Subcutaneous abdominal adipose tissue (tissue), 5 donors: ENCODE measurements around the gene TNFSF12.

ENCODE experiments used
- H3K27ac ChIP-seq: one replicate; pipeline ENCODE4 v1.7.0; 2013; ENCODE audit warnings: low read depth, mild to moderate bottlenecking, inconsistent platforms, low read length, moderate library complexity
- H3K27me3 ChIP-seq, 5 donors: one replicate each; pipeline ENCODE4 v1.7.0; 2013; ENCODE audit warnings: low read length in 5 of 5, inconsistent platforms in 1 of 5; ENCODE audit not compliant: control insufficient read depth in 5 of 5, insufficient read depth in 4 of 5
- H3K36me3 ChIP-seq, 5 donors: one replicate each; pipeline ENCODE4 v1.7.0; 2013; ENCODE audit warnings: low read length in 5 of 5; ENCODE audit not compliant: control insufficient read depth in 5 of 5, insufficient read depth in 5 of 5
- H3K4me1 ChIP-seq, 5 donors: one replicate each; pipeline ENCODE4 v1.7.0; 2013; ENCODE audit warnings: low read length in 5 of 5, mild to moderate bottlenecking in 3 of 5, moderate library complexity in 1 of 5; ENCODE audit not compliant: control insufficient read depth in 5 of 5, insufficient read depth in 5 of 5
- H3K4me3 ChIP-seq, 5 donors: one replicate each; pipeline ENCODE4 v1.7.0; 2013; ENCODE audit warnings: low read length in 5 of 5, low read depth in 1 of 5
- H3K9ac ChIP-seq, 5 donors: one replicate each; pipeline ENCODE4 v1.7.0; 2013; ENCODE audit warnings: low read length in 5 of 5, mild to moderate bottlenecking in 4 of 5, moderate library complexity in 3 of 5
- H3K9me3 ChIP-seq, 5 donors: one replicate each; pipeline ENCODE4 v1.7.0; 2013; ENCODE audit warnings: low read length in 5 of 5; ENCODE audit not compliant: control insufficient read depth in 5 of 5
- donor health status: healthy.
- donor health status: healthy.
- donor health status: healthy.
- donor health status: healthy.
- donor health status: healthy.

TNFSF12 gene

GRCh38 chr17:7583253-7584109, 34.6 kb downstream of the TNFSF12 start, which contains the start of gene MPDU1:
Gene MPDU1 (plus strand): TSS chr17:7583852. CDS start chr17:7583863, 11 bp downstream.
- Histone ChIP-seq H3K4me3 (peak within 1 kb of the TSS; percentile 80 to 97 (median 90)), H3K27me3 (no peaks in the 10 kb centered on the region), H3K36me3 (peaks cover 0 to 31% (median 29%) of the 10 kb centered on the region in 5 donors), H3K9ac (peak within 1 kb of the TSS; percentile 79 to 97 (median 87)), H3K9me3 (no peaks in the 10 kb centered on the region), H3K4me1 (peaks cover 20 to 61% (median 53%) of the 10 kb centered on the region in 5 donors), H3K27ac (peak within 1 kb of the TSS; percentile 98)

GRCh38 chr17:7586673-7587419, 38.0 kb downstream of the TNFSF12 start:
- Histone ChIP-seq H3K27ac (no peak overlapping the region), H3K9ac (no peak overlapping the region), H3K4me1 (peaks cover 4 to 46% (median 37%) of the 10 kb centered on the region in 5 donors), H3K4me3 (no peak overlapping the region), H3K27me3 (no peaks in the 10 kb centered on the region), H3K36me3 (peaks cover 2 to 39% (median 27%) of the 10 kb centered on the region in 5 donors), H3K9me3 (no peaks in the 10 kb centered on the region)

- Histone ChIP-seq H3K4me3 (no peak overlapping the region), H3K9ac (no peak overlapping the region), H3K4me1 (peaks cover 1 to 38% (median 30%) of the 10 kb centered on the region in 5 donors), H3K36me3 (peaks cover 3 to 47% (median 34%) of the 10 kb centered on the region in 5 donors), H3K27ac (no peak overlapping the region), H3K27me3 (no peaks in the 10 kb centered on the region), H3K9me3 (no peaks in the 10 kb centered on the region)
Observed at GRCh38 chr17:7587420-7588151, 38.7 kb downstream of the TNFSF12 start.

- Histone ChIP-seq H3K9ac (peak overlapping the region in 2 of 5 donors; percentile 35), H3K4me1 (peaks cover 1 to 28% (median 21%) of the 10 kb centered on the region in 5 donors), H3K27me3 (no peaks in the 10 kb centered on the region), H3K36me3 (peaks cover 3 to 57% (median 45%) of the 10 kb centered on the region in 5 donors), H3K4me3 (peak overlapping the region in 2 of 5 donors; percentile 46 to 48), H3K27ac (no peak overlapping the region), H3K9me3 (no peaks in the 10 kb centered on the region)
Observed at GRCh38 chr17:7588553-7589203, 39.8 kb downstream of the TNFSF12 start.

- Histone ChIP-seq H3K36me3 (peaks cover 7 to 64% (median 52%) of the 10 kb centered on the region in 5 donors), H3K4me3 (peak overlapping the region in 2 of 5 donors; percentile 46 to 48), H3K4me1 (peaks cover 1 to 25% (median 19%) of the 10 kb centered on the region in 5 donors), H3K9ac (peak overlapping the region in 2 of 5 donors; percentile 25 to 35), H3K27me3 (no peaks in the 10 kb centered on the region), H3K9me3 (no peaks in the 10 kb centered on the region), H3K27ac (no peak overlapping the region)
Observed at GRCh38 chr17:7589204-7589868, 40.5 kb downstream of the TNFSF12 start.

- H3K27me3 ChIP-seq = no peaks in the 10 kb centered on the region
- peaks cover 0 to 18% (median 11%) of the 10 kb centered on the region in 5 donors for H3K4me1 ChIP-seq
- H3K36me3 ChIP-seq = peaks cover 9 to 71% (median 59%) of the 10 kb centered on the region in 5 donors
- H3K9ac ChIP-seq = peak within 1 kb of the TSS in 2 of 5 donors; percentile 25 to 35
- no peak within 1 kb of the TSS for H3K27ac ChIP-seq
- no peaks in the 10 kb centered on the region for H3K9me3 ChIP-seq
- peak within 1 kb of the TSS in 2 of 5 donors; percentile 46 to 48 for H3K4me3 ChIP-seq
Observed at GRCh38 chr17:7589891-7590691, 41.2 kb downstream of the TNFSF12 start, which contains the start of gene SOX15. Gene SOX15 (minus strand): TSS chr17:7590094. CDS start chr17:7589676, 418 bp downstream.

- H3K4me1 ChIP-seq = peaks cover 0 to 15% (median 11%) of the 10 kb centered on the region in 5 donors
- H3K27me3 ChIP-seq = no peaks in the 10 kb centered on the region
- no peaks in the 10 kb centered on the region for H3K9me3 ChIP-seq
- no peak overlapping the region for H3K27ac ChIP-seq
- H3K4me3 ChIP-seq = no peak overlapping the region
- H3K9ac ChIP-seq = no peak overlapping the region
- peaks cover 9 to 78% (median 66%) of the 10 kb centered on the region in 5 donors for H3K36me3 ChIP-seq
Observed at GRCh38 chr17:7590743-7591142, 41.9 kb downstream of the TNFSF12 start.

GRCh38 chr17:7591596-7591995, 42.7 kb downstream of the TNFSF12 start:
- Histone ChIP-seq H3K4me3 (no peak overlapping the region), H3K27me3 (no peaks in the 10 kb centered on the region), H3K4me1 (peaks cover 0 to 15% (median 11%) of the 10 kb centered on the region in 5 donors), H3K27ac (no peak overlapping the region), H3K9me3 (no peaks in the 10 kb centered on the region), H3K9ac (no peak overlapping the region), H3K36me3 (peaks cover 11 to 83% (median 72%) of the 10 kb centered on the region in 5 donors)
